Superior temporal gyrus (tissue), 1 donor: ENCODE data around the gene MXRA7.
"Not testable (repeated sequence)": the region's sequence is repeated elsewhere in the genome, so short reads cannot be mapped to it uniquely, and the experiment has no call there.

ENCODE experiments used
- DNase-seq: peaks from one replicate; pipeline ENCODE4 v3.0.0-alpha.2; 2016; ENCODE audit errors: extremely low spot score

MXRA7 gene

GRCh38 chr17:76716146-76716838 is 5.5 kb upstream of the MXRA7 start:
- peak; percentile 31 for DNase-seq

DNA sequence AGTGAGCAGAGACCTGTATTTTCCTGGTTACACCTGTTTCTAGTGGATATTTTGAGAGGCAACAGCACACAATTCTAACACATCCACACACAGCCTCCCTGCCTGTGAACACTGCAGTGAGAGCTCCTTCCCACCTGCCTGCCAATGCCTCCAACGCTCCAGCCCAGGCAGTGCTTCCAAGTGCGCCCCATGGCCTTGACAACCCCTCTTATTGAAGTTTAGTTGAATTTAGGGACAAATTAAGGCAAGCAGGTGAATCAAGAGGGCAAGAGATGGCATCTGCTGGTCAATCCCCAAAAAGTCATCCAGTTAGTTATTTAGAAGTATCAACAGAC is 4.7 kb upstream of the MXRA7 start:
- no peak for DNase-seq

DNA sequence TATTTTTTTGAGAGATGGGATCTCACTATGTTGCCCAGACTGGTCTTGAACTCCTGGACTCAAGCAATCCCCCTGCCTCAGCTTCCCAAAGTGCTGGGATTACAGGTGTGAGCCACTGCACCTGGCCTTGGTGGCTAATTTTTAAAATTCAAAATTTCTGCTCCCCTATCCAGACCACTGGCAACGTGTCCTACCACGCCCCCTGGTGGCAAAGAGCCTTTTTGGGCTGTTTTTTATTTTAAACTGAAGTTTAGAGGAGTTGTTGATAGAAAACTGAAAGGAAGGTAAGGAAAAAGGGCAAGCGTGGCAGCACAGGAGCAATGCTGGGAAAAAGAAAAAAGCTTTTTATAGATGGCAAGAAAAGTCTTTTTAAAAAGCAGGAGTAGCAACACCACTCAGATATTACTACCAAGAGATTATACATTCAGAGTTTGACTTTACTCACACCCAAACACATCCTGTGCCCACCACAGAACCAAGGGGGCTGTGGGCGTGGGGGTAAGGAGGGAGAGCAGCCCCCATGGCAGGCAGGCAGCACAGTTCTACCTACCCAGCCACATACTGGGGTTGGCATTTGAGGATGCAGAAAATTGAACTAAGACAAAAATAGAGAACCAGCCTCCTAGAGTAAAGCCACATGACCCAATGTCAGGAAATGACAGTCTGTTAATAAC is 4.2 kb upstream of the MXRA7 start:
- peak; percentile 89 for DNase-seq

DNA sequence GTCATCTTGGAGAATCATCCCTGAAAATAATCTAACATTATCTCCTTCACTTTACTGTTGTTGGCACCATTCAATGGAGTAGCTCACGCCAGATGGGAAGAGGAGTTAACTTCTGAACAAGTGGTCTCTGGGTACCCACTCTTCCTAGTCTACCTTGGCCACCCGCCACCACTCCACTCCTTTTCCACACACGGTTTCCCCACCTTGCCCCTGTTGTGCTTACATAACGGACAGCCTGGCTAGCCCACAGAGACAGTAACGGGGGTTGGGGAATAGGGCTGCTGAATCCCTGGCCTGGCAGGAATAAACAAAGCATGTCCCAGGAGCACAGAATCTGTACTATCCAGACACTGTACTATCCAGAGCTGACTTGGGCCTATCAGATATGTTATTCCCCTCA is 3.6 kb upstream of the MXRA7 start:
- no peak for DNase-seq

DNA sequence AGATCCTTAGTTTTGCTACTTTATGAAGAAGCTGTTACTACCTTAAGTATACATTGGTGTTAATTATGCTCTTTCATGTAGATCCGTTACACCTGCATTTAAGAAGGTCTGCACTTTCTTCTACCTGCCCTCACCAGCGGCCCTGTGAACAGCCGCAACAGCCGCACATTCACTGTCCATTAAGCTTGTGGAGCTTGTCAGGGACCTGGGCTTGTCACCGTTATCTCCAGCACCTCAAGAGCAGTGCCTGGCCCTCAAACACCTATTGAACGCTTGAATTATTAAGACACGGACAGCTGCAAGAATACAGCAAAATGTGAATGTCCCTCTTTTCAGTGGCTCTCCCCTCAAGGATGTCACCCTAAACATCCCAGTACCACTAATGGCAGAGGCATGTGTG is 3.0 kb upstream of the MXRA7 start:
- no peak for DNase-seq

GRCh38 chr17:76712321-76712720 is 1.6 kb upstream of the MXRA7 start:
- not testable (repeated sequence) for DNase-seq

DNA sequence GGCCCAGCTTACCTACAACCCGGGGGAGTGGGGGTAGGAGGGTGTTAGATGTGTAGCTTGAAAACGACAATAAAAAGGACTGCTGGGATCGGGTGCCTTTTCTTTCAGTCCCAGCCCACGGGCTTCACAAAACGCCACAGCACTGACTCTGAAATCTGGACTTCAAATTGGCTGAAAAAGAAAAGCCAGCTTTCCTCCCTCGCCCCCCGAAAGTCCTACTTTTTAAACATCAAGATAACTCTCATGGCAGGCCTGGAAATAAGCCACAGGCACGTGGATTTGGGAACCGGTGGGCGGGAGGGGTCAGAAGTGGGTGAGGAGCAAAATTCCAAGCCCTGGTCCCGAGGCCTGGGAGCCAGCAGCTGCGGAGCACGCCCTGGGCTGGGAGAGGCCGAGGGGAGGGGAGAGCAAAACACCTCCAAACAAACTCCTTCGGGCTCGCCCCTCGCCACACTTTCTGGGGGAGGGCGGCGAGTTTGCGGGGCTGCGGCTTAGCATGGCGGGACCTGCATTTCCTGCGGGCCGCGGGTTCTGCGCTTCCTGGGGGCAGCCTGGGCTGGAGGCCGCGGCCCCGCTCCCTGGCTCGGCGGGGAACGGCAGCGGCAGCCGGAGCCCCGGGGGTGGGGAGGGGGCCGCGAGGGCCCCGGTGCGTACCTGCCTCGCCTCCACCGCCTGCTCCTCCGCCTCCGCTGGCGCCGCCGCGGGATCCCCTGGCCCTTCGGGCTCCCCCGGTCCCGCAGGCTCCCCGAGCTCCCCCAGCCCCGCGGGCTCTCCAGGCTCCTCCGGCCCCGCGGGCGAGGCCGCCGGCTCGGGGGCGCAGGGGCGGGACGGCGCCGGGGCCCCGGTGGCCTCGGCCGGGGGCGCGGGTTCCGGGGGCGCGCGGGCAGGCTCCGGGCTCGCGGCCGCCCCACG is 558 bp downstream of the MXRA7 start:
- DNase-seq = not testable (repeated sequence)

- DNase-seq = no peak
Measured at GRCh38 chr17:76709077-76709950, 1.5 kb downstream of the MXRA7 start.

DNA sequence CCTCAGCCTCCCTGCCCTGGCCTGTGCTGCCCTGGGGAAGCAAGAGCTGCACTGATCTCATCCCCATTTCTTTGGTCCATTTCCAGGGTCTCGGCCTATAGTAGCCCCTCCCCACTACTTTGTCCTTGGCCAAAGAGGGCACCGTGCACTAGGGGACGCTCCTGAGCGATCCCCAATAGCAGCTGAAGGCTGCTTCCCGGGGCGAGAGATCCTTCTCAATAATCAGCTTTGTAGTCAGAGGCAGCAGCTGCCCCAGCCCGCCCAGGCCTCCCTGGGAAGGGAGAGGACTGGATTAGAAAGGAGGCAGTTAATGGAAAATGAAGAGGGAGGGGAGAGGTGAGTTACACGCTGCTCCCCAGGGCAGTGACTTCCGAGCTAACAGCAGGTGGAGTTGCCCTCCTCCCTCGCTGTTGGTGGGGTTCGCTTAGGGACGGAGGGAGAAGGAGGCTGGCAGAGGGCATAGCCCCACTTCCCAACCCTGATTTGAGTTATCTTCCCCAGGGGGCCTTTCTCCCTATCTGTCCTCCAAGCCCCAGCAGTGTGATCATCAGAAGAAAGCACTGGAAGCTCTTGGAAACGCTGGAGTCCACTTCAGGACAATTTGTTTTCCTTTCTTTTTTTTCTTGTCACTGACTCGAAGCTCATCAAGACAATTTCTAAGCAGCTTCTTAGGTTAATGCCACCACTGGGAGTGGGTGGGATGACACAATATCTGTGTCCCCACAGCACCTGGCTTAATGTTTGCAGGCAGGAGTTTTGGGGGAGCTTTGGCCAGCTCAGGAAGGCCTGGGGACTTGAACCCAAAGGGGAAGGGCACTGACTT is 2.6 kb downstream of the MXRA7 start:
- peak; percentile 79 for DNase-seq

DNA sequence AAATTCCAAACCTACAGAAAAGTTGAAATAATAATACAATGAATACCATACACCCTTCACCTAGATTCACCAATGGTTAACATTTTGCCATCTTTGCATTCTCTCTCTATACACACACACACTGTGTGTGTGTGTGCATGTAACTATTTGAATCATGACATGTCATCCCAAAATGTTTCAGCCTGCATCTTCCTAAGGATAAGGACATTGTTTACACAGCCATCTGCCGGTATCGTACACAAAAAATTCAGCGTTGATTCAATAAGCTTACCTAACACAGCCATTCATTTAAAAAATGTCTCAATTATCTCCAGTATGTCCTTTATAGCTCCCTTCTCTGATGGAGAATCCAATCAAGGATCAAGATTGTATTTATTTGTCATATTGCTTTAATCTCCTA is 3.9 kb downstream of the MXRA7 start:
- DNase-seq = no peak

DNA sequence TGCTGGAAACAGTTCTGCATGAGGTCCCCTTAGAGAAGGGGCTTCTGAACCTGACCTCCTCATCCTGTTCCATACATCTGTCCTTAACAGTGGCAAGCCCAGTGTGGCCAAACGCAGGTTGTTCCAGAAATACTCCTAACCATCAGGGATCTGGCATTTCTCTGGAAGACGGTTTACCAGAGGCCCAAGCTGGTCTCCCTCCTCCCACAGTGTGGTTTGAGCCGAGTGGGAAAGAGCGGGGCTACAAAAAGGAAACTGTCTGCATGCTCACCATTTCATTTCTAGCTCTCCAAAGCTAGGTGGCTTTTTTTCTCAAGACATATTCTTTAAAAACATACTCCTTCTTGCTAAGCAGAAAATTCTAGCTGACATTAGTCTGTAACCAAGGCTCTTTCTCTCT is 6.0 kb downstream of the MXRA7 start:
- no peak for DNase-seq

DNA sequence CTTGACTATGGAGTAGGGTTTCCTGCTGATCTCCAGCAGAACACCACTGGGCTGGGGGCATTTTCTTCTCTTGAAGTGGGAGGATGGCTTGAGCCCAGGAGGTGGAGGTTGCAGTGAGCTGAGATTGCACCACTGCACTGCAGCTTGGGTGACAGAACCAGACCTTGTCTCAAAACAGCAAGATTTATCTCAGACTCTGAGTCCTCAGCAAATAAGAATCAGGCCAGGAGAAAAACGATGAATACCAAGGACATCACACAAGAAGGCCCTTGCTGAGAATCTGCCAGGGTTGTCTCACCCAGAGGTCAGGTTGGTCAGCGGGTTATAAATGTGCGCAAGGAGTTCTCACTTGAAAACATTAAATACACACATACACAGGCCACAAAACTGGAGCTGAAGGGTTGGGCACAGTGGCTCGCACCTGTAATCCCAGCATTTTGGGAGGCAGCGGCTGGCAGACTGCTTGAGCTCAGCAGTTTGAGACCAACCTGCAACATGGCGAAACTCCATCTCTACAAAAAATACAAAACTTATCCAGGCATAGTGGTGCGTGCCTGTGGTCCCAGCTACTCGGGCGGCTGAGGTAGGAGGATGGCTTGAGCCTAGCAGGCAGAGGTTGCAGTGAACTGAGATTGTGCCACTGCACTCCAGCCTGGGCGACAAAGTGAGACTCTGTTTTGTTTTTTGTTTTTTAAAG is 7.7 kb downstream of the MXRA7 start:
- no peak for DNase-seq

GRCh38 chr17:76702076-76702475 is 8.7 kb downstream of the MXRA7 start:
- DNase-seq = no peak

DNA sequence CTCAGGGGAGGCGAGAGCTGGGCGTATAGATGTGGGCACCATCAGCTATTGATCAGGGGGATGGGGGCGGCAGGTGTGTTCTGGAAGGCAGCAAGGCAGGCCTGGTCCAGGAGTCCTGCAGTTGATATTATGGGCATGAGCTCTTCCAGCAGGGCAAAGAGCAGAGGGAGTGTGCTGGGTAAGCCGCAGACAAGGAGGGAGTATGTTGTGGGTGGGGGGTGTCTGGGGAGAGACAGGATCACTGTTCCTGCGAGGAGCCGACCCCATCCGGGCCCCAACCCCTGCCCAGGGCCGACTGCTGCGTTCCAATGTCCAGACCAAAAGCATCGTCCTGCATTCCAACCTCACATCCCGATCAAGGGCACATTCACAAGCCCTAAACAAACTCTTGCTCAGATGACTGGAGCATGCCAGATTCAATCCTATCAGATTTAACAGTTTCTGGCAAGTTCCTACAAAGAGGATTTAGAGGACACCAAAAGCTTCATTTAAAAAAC is 9.2 kb downstream of the MXRA7 start:
- DNase-seq = no peak

DNA sequence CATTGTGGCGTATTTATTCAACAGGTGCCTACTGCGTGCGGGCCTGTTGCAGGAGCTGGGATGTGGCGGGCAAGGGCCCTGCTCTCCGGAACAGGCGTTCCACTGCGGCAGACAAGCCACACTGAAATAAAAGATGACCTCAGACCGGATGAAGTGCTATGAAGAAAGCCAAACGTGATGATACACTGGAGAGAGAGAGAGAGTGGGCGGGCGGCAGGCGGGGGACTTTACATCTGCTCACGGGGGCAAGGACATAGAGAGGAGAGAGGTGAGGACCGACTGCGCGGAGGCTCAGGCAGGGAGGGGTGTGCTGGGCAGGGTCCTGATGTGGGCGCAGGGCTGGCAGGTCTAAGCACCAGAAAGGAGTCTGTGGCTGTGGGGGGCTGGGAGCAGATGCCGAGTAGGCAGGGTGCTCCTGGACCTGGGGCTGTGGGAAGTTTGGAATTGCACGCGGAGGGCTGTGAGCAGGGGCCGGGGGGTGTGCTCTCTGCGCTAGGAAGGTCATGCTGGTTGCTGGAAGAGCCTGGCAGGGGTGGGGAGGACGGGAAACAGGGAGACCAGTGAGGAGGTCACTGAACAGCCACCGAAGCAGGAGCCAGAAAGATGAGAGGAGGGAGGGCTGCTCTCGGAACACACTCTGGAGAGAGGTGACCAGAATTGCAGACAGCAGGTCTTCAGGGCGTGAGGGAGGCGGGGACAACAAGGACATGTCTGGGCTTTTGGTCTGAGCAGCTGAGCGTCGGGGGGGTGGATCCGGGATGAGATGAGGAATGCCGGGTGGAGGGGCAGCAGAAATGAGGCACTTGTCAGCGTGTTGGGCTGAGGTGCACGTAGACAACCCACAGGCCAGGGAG is 9.9 kb downstream of the MXRA7 start:
- no peak for DNase-seq

GRCh38 chr17:76700270-76700616 is 10.5 kb downstream of the MXRA7 start:
- DNase-seq = no peak

GRCh38 chr17:76698466-76698977 is 12.2 kb downstream of the MXRA7 start:
- not testable (repeated sequence) for DNase-seq

DNA sequence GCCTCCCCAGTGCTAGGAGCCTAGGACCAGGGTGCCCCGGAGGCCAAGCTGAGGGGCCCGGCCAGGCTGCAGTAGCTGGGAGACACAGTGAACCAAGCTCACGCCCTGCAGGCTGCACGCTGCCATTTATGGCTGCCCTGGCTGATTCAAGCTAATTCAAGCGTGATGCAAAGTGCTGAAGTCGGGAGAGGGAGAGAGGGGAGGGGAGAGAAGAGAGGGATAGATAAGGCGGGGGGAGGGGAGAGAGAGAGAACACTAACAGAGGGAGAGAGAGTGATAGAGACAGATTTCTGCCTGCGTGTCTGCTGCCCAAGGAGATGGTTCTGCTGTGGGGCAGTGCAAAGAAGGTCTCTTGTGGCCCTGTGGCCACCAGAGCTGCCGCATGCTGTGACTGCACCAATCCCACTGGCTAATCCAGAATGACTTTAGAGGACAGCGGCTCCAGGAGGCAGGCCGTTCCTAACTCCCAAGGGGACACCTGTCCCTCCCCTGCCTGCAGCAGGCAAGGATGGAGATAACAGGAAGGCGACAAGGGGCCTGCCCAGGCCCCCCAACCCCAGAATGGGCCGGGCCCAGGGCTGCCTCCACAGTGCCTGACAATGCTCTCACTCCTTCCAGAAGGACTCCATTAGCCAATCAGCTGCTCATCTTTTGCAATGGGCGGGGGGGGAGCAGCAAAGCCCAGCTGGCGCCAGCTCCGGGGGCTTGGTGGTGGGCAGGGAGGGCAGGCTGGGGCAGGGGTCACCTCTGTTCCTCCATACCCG is 12.9 kb downstream of the MXRA7 start:
- DNase-seq = no peak
